Transverse colon (tissue), 4 donors: ENCODE results near the gene TBCK. TPM values are rescaled to one million over a fixed set of nuclear protein-coding genes. Genes with fewer than 3 reads are reported as not detected.

Experiments
- DNase-seq: peaks from one replicate; pipeline ENCODE4 v3.0.0-alpha.2; 2019
- H3K27ac ChIP-seq, 4 donors: fragments of 200-600 bp; sonication (generic); 2 replicates each; pipeline ENCODE4 v1.5.1; 2016 to 2018; ENCODE audit warnings: inconsistent platforms in 4 of 4
- H3K27me3 ChIP-seq: fragments of 200-600 bp; sonication (generic); 2 replicates; pipeline ENCODE4 v1.5.1; 2017; ENCODE audit warnings: inconsistent platforms
- H3K36me3 ChIP-seq, 4 donors: fragments of 200-600 bp; sonication (generic); 2 replicates each; pipeline ENCODE4 v1.5.1; 2017 to 2019; ENCODE audit warnings: inconsistent platforms in 4 of 4
- H3K4me1 ChIP-seq, 4 donors: fragments of 200-600 bp; sonication (generic); 2 replicates each; pipeline ENCODE4 v1.5.1; 2017 to 2020; ENCODE audit warnings: inconsistent platforms in 4 of 4
- H3K4me3 ChIP-seq, 4 donors: fragments of 200-600 bp; sonication (generic); 1 replicate in 1 of 4; 2 replicates in 3 of 4; pipeline versions ENCODE4 v1.5.1 to v1.6.1; 2017 to 2019; ENCODE audit warnings: inconsistent platforms in 4 of 4
- H3K9me3 ChIP-seq, 2 donors: fragments of 200-600 bp; sonication (generic); 2 replicates each; pipeline ENCODE4 v1.5.1; 2017 to 2019; ENCODE audit warnings: inconsistent platforms in 2 of 2
- EP300 ChIP-seq: sonication (generic); formaldehyde crosslinking; IDR thresholded peaks from one replicate; pipeline ENCODE4 v1.6.1; 2017; ENCODE audit warnings: antibody characterized with exemption, low read depth
- POLR2A ChIP-seq: fragments of 450-650 bp; IDR thresholded peaks from one replicate; pipeline ENCODE4 v1.6.1; 2016; ENCODE audit warnings: antibody characterized with exemption, mild to moderate bottlenecking, moderate library complexity
- POLR2AphosphoS5 ChIP-seq, 3 donors: sonication (generic); formaldehyde crosslinking; IDR thresholded peaks; one replicate each; pipeline ENCODE4 v1.6.1; 2016; ENCODE audit warnings: antibody characterized with exemption in 3 of 3
- WGBS, 2 donors: methylation state at CpG; one replicate each; pipeline ENCODE4 v1.1.5; 2018; ENCODE audit warnings: low coverage in 1 of 2; 5-methylcytosine and 5-hydroxymethylcytosine counted together
- in situ Hi-C, 4 donors: fragments of 200-750 bp; cut with MboI; loops; one replicate each; pipeline versions ENCODE4 v1.15.0 to v1.15.1; 2017; ENCODE audit warnings: low sequenced_read_pairs in 3 of 4, low pct_ligation_motif_present in 1 of 4, low pct_unique_long_range_greater_than_20kb in 1 of 4
- intact Hi-C: fragments of 100-400 bp; cut with DNase I; formaldehyde crosslinking; loops from one replicate; pipeline ENCODE4 v1.15.1; 2023; ENCODE audit warnings: low total_unique reads
- total RNA-seq, 4 donors: library from RNA; depleted of rRNA; stranded (reverse); fragments of >200 nt; gene quantifications; one replicate each; pipeline ENCODE4 v1.1.0, GENCODE V29; 2016
- TF ChIP-seq, protein P1 (sequence below), 5 experiments: fragments of 200-600 bp in 3 of 5; fragments of 450-650 bp in 2 of 5; sonication (generic) in 3 of 5; IDR thresholded peaks; 1 replicate in 2 of 5; 2 replicates in 3 of 5; pipeline ENCODE4 v1.5.1; 2016 to 2017; ENCODE audit warnings: antibody characterized with exemption in 5 of 5, inconsistent platforms in 3 of 5, mild to moderate bottlenecking in 2 of 5, moderate library complexity in 1 of 5

TBCK gene
- total RNA-seq, 4 donors from 2014 or later, result 31.0 to 82.7 (median 51.4) TPM

DNA sequence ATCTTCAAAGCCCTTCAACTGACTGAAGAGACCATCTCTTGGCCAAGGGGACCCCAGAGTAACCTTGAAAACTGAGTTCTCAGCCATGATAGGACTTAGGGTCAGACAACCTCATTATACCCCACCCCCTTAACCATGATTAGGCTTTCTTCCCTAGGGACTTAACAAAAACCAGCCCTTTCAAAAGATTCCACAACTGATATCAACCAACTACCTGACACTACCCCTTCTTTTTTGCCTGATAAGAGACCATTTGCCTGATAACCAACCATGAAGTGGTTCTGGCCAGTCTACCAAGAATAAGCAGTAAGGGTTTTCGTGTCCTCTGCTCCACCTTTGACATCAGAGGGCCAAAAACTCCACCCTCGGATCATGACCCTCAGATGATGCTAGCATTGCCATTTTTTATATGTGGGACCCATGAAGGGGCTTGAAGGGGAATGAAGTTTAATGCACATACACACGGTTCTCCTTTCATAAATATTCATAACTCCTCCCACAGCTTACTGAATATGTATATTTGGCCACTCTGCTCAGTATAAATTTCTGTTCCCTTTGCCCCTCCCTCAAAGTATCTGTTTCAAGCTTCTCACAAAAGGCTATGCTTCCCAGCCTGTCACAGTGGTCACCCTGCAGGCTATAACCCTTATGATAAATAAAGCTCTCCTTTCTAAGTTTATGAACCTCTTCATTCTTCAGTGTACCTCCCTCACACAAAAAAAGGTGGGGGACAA is 12.3 kb downstream of the TBCK start:
- WGBS, 2 donors, result 50 to 81% methylated on average over 1 to 3 of the region's 3 CpGs
- Histone ChIP-seq H3K4me1 (no peaks in the 10 kb centered on the region), H3K27me3 (no peaks in the 10 kb centered on the region), H3K9me3 (no peaks in the 10 kb centered on the region), H3K4me3 (no peak overlapping the region), H3K36me3 (peaks cover 0 to 20% (median 0%) of the 10 kb centered on the region in 4 donors), H3K27ac (no peak overlapping the region)
- DNase-seq, result no peak
- in situ Hi-C loops, result no loop called here
- intact Hi-C loops, result no loop called here
- TF ChIP-seq EP300 (no peak), POLR2A (no peak), POLR2AphosphoS5 (IDR thresholded peaks at IDR 0.05) (no peak)
- TF ChIP-seq, protein P1, sequence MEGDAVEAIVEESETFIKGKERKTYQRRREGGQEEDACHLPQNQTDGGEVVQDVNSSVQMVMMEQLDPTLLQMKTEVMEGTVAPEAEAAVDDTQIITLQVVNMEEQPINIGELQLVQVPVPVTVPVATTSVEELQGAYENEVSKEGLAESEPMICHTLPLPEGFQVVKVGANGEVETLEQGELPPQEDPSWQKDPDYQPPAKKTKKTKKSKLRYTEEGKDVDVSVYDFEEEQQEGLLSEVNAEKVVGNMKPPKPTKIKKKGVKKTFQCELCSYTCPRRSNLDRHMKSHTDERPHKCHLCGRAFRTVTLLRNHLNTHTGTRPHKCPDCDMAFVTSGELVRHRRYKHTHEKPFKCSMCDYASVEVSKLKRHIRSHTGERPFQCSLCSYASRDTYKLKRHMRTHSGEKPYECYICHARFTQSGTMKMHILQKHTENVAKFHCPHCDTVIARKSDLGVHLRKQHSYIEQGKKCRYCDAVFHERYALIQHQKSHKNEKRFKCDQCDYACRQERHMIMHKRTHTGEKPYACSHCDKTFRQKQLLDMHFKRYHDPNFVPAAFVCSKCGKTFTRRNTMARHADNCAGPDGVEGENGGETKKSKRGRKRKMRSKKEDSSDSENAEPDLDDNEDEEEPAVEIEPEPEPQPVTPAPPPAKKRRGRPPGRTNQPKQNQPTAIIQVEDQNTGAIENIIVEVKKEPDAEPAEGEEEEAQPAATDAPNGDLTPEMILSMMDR (IDR thresholded peaks at IDR 0.05), result no peak

DNA sequence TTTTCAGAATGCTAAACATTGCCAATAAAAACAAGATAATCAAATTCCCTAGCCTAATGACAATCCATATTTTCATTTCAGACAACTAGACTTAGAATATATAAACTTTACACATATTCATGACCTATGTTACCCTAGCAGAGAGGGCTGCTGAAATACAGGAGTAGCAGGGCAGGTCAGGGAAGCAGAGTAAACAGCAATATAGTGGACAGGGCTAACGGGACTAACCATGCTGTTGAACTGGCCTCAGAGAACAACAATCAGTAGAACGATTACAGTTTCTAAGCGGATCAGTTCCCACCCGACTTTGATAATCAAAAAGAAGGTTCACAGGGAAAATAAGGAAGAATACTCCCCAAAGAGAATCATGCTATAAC is 14.0 kb downstream of the TBCK start:
- intact Hi-C loops, result no loop called here
- no peak for DNase-seq
- 77 to 86% methylated on average over 4 of the region's 4 CpGs for WGBS, 2 donors
- Histone ChIP-seq H3K4me3 (no peak overlapping the region), H3K4me1 (no peaks in the 10 kb centered on the region), H3K36me3 (peaks cover 0 to 11% (median 0%) of the 10 kb centered on the region in 4 donors), H3K9me3 (no peaks in the 10 kb centered on the region), H3K27me3 (no peaks in the 10 kb centered on the region), H3K27ac (no peak overlapping the region)
- TF ChIP-seq POLR2A, result no peak
- no peak for TF ChIP-seq EP300
- TF ChIP-seq, protein P1 (IDR thresholded peaks at IDR 0.05), result no peak
- in situ Hi-C loops, result no loop called here

DNA sequence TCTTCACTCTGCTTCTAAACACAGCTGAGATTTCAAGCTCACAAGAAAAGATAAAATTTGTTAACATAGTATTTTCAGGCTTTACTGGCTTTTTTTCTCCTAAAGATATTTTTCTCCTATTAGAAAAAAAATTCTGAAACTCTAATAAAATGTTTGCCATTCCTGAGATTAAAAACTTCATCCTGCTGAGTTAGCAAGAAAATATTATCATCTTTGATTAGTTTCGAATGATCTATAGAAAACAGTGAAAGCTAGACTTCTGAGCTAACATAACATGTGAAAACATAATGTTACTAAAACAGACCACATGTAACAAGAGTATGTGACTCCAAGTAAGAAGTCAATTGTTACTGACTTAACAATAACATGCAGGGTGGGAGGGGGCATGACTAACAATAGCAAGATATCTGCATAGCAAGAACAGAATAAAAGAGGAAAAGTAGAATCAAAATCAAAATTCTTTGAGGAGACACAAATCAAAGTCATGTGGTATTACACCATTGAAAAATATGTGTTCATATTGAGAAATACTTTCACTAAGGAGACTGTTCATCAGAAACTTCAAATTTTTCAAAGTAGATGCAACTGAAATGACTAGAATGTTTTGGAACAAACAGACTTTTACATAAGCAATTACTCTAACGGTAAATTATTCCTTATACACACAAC is 14.5 kb downstream of the TBCK start:
- WGBS, 2 donors, result 92 to 93% methylated on average over 2 of the region's 2 CpGs
- Histone ChIP-seq H3K27ac (no peak overlapping the region), H3K9me3 (no peaks in the 10 kb centered on the region), H3K27me3 (no peaks in the 10 kb centered on the region), H3K36me3 (peaks cover 0 to 11% (median 0%) of the 10 kb centered on the region in 4 donors), H3K4me1 (no peaks in the 10 kb centered on the region), H3K4me3 (no peak overlapping the region)
- no peak for DNase-seq
- intact Hi-C loops (no loop called here), in situ Hi-C loops (no loop called here)
- TF ChIP-seq POLR2AphosphoS5 (IDR thresholded peaks at IDR 0.05) (no peak), EP300 (no peak), POLR2A (no peak)
- TF ChIP-seq, protein P1 (IDR thresholded peaks at IDR 0.05), result no peak

DNA sequence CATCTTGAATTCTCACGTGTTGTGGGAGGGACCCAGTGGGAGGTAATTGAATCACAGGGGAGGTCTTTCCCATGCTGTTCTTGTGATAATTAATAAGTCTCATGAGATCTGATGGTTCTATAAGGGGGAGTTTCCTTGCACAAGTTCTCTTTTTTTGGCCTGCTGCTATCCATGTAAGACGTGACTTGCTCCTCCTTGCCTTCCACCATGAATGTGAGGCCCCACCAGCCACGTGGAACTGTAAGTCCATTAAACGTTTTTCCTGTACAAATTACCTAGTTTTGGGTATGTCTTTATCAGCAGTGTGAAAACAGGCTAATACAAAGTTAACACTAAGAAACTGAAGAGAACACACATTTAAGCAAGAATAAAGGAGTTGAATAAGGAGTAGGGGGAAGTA is 16.0 kb downstream of the TBCK start:
- no peak overlapping the region for H3K4me3 ChIP-seq
- no peak for DNase-seq
- no peaks in the 10 kb centered on the region for H3K27me3 ChIP-seq
- WGBS, 2 donors, result 80 to 89% methylated on average over 4 of the region's 4 CpGs
- H3K36me3 ChIP-seq, result peaks cover 0 to 14% (median 0%) of the 10 kb centered on the region in 4 donors
- in situ Hi-C loops, result no loop called here
- H3K4me1 ChIP-seq, result no peaks in the 10 kb centered on the region
- TF ChIP-seq, protein P1 (IDR thresholded peaks at IDR 0.05), result no peak
- TF ChIP-seq EP300, result no peak
- TF ChIP-seq POLR2A, result no peak
- no peak for TF ChIP-seq POLR2AphosphoS5 (IDR thresholded peaks at IDR 0.05)
- H3K9me3 ChIP-seq, result no peaks in the 10 kb centered on the region
- intact Hi-C loops, result no loop called here
- no peak overlapping the region for H3K27ac ChIP-seq
